Measurements from ENCODE around the gene POLA1. TPM values are rescaled to one million over a fixed set of nuclear protein-coding genes. Genes with fewer than 3 reads are reported as not detected.

Gene POLA1
- polyA plus RNA-seq, 1 donor, result 10.4 TPM

DNA sequence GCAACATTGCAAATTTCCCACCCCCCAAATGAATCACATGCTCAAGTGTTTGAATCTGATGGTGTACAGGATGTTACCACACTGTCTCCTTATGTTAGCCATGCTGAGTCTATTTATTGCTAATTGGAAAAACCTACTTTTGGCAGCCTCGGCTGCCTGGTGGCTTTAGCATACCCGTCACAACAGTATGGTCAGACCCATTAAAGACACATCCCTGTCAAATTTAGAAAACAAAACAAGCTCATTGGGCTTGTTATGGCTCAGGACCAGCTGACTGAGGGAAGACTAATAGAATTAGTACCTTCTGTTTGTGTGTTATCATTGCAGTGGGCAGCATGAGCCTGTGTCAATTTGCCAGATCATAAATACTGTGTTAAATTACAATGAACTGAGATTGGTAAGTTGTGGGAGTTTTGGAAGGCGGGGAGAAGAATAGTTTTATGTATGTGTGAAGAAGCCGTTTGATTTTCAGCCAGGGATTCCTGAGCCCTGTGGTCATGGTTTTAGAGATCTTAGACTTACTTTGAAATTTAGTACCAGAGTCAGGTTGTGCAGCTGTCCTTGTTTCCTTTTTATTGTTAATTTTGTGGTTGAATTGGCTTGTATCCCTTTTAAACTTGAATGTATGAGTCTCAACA is 66.8 kb downstream of the POLA1 start:
- Histone ChIP-seq H3K4me3 (ENCODE audit: low read length) (no peak overlapping the region), H3K27me3 (ENCODE audit: control insufficient read depth, insufficient read depth, low read length) (no peaks in the 10 kb centered on the region), H3K4me1 (ENCODE audit: control insufficient read depth, insufficient read depth, low read length) (no peaks in the 10 kb centered on the region), H3K36me3 (ENCODE audit: control insufficient read depth, insufficient read depth, low read length) (peaks cover 4% of the 10 kb centered on the region), H3K27ac (ENCODE audit: low read length) (no peak overlapping the region), H3K9me3 (ENCODE audit: control insufficient read depth, low read depth, low read length) (no peaks in the 10 kb centered on the region)
- WGBS (ENCODE audit: insufficient coverage, low lambda C conversion rate), result no CpG with 5 or more reads among the region's 4 CpGs
- DNase-seq, result no peak

DNA sequence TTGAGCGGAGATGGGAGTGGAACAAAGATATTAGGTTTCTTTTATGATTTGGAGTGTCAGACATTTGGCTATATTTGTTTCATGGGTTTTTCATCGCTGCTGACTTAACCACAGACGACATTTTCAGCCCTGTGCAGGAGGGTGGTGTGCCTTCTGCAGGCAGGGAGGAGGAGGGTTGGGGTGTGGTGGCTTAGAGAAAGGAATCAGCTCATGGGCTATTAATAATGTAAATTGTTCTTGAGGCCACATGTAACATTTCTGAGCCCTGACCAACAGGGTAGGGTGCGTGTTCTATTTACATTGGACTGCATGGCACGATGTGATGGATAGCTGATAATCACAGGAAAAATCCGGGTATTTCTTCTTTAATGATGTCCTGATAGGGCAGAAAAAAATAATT is 67.6 kb downstream of the POLA1 start:
- no CpG with 5 or more reads among the region's 6 CpGs for WGBS (ENCODE audit: insufficient coverage, low lambda C conversion rate)
- no peak overlapping the region for H3K4me3 ChIP-seq (ENCODE audit: low read length)
- H3K36me3 ChIP-seq (ENCODE audit: control insufficient read depth, insufficient read depth, low read length), result peaks cover 6% of the 10 kb centered on the region
- H3K4me1 ChIP-seq (ENCODE audit: control insufficient read depth, insufficient read depth, low read length), result no peaks in the 10 kb centered on the region
- no peak overlapping the region for H3K27ac ChIP-seq (ENCODE audit: low read length)
- H3K9me3 ChIP-seq (ENCODE audit: control insufficient read depth, low read depth, low read length), result no peaks in the 10 kb centered on the region
- no peaks in the 10 kb centered on the region for H3K27me3 ChIP-seq (ENCODE audit: control insufficient read depth, insufficient read depth, low read length)
- no peak for DNase-seq

DNA sequence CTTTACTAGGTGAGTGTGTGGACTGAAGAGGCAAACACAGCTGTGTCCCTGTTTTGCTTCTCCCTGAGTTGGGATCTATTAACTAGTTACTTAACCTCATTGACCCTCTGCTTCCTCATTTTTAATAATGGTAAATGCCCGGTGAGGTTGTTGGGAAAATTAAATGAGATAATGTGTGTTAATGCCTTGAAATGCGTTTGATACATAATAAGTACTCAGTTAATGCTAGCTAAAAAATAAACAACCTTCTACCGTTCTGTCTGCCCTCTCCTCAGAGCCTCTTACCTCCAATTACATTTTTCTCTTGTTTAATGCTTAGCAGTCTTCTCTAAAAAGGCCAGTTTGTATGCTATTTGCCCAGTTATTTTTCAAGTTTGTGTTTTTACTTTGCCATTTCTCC is 70.3 kb downstream of the POLA1 start:
- no peak overlapping the region for H3K27ac ChIP-seq (ENCODE audit: low read length)
- DNase-seq, result no peak
- no CpG with 5 or more reads among the region's 3 CpGs for WGBS (ENCODE audit: insufficient coverage, low lambda C conversion rate)
- no peaks in the 10 kb centered on the region for H3K9me3 ChIP-seq (ENCODE audit: control insufficient read depth, low read depth, low read length)
- peaks cover 7% of the 10 kb centered on the region for H3K36me3 ChIP-seq (ENCODE audit: control insufficient read depth, insufficient read depth, low read length)
- H3K4me3 ChIP-seq (ENCODE audit: low read length), result no peak overlapping the region
- no peaks in the 10 kb centered on the region for H3K4me1 ChIP-seq (ENCODE audit: control insufficient read depth, insufficient read depth, low read length)
- H3K27me3 ChIP-seq (ENCODE audit: control insufficient read depth, insufficient read depth, low read length), result no peaks in the 10 kb centered on the region

DNA sequence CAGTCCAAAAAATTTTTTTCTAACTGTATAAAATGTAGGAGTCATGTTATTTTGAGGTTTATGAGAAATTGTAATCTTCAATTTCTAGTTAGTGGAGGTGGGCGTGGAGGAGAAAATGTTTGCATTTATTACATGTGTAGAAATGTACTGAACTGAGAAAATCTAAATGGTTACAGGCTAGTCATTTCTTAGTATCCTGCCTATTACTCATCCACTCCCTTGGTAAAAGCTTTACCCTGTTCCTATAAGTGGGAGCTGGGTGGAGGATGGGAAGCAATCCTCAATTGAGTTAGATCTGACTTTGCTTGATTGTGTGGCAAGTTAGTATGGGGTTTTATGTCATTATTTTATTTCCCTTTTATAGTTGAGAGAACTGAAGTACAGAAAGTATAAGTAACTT is 73.8 kb downstream of the POLA1 start:
- WGBS (ENCODE audit: insufficient coverage, low lambda C conversion rate), result no CpG with 5 or more reads among the region's 1 CpG
- H3K4me3 ChIP-seq (ENCODE audit: low read length), result no peak overlapping the region
- H3K27ac ChIP-seq (ENCODE audit: low read length), result no peak overlapping the region
- no peaks in the 10 kb centered on the region for H3K9me3 ChIP-seq (ENCODE audit: control insufficient read depth, low read depth, low read length)
- no peaks in the 10 kb centered on the region for H3K27me3 ChIP-seq (ENCODE audit: control insufficient read depth, insufficient read depth, low read length)
- DNase-seq, result no peak
- H3K4me1 ChIP-seq (ENCODE audit: control insufficient read depth, insufficient read depth, low read length), result no peaks in the 10 kb centered on the region
- H3K36me3 ChIP-seq (ENCODE audit: control insufficient read depth, insufficient read depth, low read length), result peaks cover 3% of the 10 kb centered on the region

DNA sequence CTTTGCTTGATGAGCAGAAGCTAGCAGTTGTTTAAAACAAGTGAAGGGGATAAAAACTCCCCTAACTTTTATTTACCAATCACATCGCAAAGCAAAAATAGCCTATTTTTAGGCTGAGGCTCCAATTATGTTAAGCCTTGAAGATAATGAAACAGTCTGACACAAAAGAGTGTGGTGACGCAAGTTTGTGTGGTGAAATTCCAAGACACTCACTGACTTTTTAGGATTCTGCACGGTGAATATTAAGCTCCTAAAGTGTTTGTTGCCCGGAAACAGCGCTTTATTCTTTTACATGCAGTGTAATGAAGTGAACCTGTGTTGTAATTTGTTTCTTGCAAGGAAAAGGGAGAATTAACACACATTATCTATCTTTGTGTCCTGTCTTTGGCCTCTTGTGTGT is 74.8 kb downstream of the POLA1 start:
- no CpG with 5 or more reads among the region's 5 CpGs for WGBS (ENCODE audit: insufficient coverage, low lambda C conversion rate)
- no peaks in the 10 kb centered on the region for H3K4me1 ChIP-seq (ENCODE audit: control insufficient read depth, insufficient read depth, low read length)
- H3K36me3 ChIP-seq (ENCODE audit: control insufficient read depth, insufficient read depth, low read length), result peaks cover 3% of the 10 kb centered on the region
- no peaks in the 10 kb centered on the region for H3K9me3 ChIP-seq (ENCODE audit: control insufficient read depth, low read depth, low read length)
- H3K27ac ChIP-seq (ENCODE audit: low read length), result no peak overlapping the region
- H3K27me3 ChIP-seq (ENCODE audit: control insufficient read depth, insufficient read depth, low read length), result no peaks in the 10 kb centered on the region
- no peak for DNase-seq
- no peak overlapping the region for H3K4me3 ChIP-seq (ENCODE audit: low read length)

DNA sequence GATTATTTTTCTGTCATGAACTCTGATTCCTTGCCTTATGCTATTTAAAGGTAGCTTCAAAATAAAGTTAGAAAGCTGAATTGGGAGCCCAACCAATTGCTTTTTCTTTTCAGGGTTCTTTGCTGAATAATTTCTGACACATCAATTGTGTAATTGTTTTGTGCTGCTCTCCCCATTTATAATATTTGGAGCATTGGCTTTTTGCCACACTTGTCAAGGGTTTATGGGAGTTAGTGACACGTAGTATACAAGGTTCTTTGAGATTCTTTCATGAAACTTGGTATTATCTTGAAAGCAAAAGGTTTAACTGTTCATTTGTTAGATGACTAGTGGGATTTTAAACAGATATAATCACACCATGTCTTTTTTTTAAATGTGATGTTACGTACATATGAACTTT is 80.9 kb downstream of the POLA1 start:
- WGBS (ENCODE audit: insufficient coverage, low lambda C conversion rate), result no CpG with 5 or more reads among the region's 2 CpGs
- DNase-seq, result no peak

DNA sequence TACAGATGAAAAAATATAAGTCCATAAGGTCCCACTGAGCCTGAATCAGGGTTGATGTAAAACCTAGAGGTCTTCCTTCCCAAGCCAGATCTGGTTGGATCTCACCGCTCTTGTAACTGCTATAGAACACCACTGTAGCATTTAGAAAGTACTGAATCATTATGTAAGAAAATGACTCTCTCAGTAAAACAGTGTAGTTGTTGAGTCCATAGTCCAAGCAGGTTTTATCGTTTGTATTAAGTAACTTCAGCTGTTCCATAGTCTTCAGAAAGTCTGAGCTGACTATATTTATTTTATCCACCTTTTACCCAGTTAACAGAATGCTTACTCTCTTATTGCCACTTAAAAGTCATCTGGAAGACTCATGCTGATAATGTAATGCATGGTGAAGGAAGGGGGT is 82.2 kb downstream of the POLA1 start:
- DNase-seq, result peak; percentile 33 to 61
- H3K9me3 ChIP-seq (ENCODE audit: control insufficient read depth, low read depth, low read length), result no peaks in the 10 kb centered on the region
- H3K27me3 ChIP-seq (ENCODE audit: control insufficient read depth, insufficient read depth, low read length), result no peaks in the 10 kb centered on the region
- H3K4me3 ChIP-seq (ENCODE audit: low read length), result no peak overlapping the region
- H3K4me1 ChIP-seq (ENCODE audit: control insufficient read depth, insufficient read depth, low read length), result peaks cover 5% of the 10 kb centered on the region
- no CpG with 5 or more reads among the region's 2 CpGs for WGBS (ENCODE audit: insufficient coverage, low lambda C conversion rate)
- H3K27ac ChIP-seq (ENCODE audit: low read length), result peak overlapping the region; percentile 58
- H3K36me3 ChIP-seq (ENCODE audit: control insufficient read depth, insufficient read depth, low read length), result peaks cover 2% of the 10 kb centered on the region

More for the DNA sequence above, 80.9 kb downstream of the POLA1 start:
- Histone ChIP-seq H3K27me3 (ENCODE audit: control insufficient read depth, insufficient read depth, low read length) (no peaks in the 10 kb centered on the region), H3K27ac (ENCODE audit: low read length) (no peak overlapping the region), H3K4me1 (ENCODE audit: control insufficient read depth, insufficient read depth, low read length) (peaks cover 5% of the 10 kb centered on the region), H3K4me3 (ENCODE audit: low read length) (no peak overlapping the region), H3K9me3 (ENCODE audit: control insufficient read depth, low read depth, low read length) (no peaks in the 10 kb centered on the region), H3K36me3 (ENCODE audit: control insufficient read depth, insufficient read depth, low read length) (peaks cover 2% of the 10 kb centered on the region)

DNA sequence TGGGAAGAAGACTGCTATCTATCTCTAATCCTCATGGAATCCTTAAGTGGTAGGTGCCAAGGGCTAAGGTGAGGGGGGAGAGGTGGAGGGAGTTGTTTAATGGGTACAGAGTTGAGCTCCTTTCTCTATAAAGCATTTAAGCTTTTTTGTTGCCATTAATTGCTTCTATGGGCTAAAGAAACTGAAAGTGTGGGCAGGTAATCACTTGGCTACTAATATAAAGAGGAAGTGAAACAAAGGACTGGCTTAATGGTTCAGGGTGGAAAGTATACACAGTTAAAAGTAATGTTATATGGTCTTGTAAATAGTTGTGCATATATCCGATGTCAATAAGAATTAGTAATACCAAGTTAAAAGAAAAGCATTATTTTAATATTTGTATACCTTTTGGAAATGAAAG is 83.9 kb downstream of the POLA1 start:
- peak in 1 of 2 donors; percentile 22 for DNase-seq
- peaks cover 5% of the 10 kb centered on the region for H3K4me1 ChIP-seq (ENCODE audit: control insufficient read depth, insufficient read depth, low read length)
- no peaks in the 10 kb centered on the region for H3K27me3 ChIP-seq (ENCODE audit: control insufficient read depth, insufficient read depth, low read length)
- H3K36me3 ChIP-seq (ENCODE audit: control insufficient read depth, insufficient read depth, low read length), result peaks cover 2% of the 10 kb centered on the region
- H3K27ac ChIP-seq (ENCODE audit: low read length), result no peak overlapping the region
- WGBS (ENCODE audit: insufficient coverage, low lambda C conversion rate), result no CpG with 5 or more reads among the region's 1 CpG
- H3K9me3 ChIP-seq (ENCODE audit: control insufficient read depth, low read depth, low read length), result no peaks in the 10 kb centered on the region
- no peak overlapping the region for H3K4me3 ChIP-seq (ENCODE audit: low read length)

DNA sequence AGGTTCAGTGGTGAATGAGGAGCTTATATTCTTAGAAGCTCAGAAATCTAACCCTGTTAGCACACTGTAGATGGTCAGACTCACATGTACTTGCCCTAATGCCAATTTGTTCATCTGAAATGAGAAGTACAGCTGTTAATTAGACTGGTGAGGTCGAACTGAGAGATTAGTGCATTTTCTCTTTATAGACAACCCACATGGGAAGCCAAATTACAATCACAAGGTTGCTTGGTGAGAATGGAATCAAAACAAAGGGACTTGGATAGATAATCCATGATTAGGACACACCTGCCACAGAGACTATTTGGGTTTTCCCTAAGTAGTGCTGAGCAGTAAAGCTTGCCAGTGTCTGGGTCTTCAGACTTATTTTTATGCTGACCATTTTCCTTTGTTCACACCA is 88.3 kb downstream of the POLA1 start:
- H3K27ac ChIP-seq (ENCODE audit: low read length), result no peak overlapping the region
- no CpG with 5 or more reads among the region's 1 CpG for WGBS (ENCODE audit: insufficient coverage, low lambda C conversion rate)
- H3K36me3 ChIP-seq (ENCODE audit: control insufficient read depth, insufficient read depth, low read length), result peaks cover 2% of the 10 kb centered on the region
- H3K9me3 ChIP-seq (ENCODE audit: control insufficient read depth, low read depth, low read length), result no peaks in the 10 kb centered on the region
- no peaks in the 10 kb centered on the region for H3K27me3 ChIP-seq (ENCODE audit: control insufficient read depth, insufficient read depth, low read length)
- no peaks in the 10 kb centered on the region for H3K4me1 ChIP-seq (ENCODE audit: control insufficient read depth, insufficient read depth, low read length)
- no peak overlapping the region for H3K4me3 ChIP-seq (ENCODE audit: low read length)
- no peak for DNase-seq

DNA sequence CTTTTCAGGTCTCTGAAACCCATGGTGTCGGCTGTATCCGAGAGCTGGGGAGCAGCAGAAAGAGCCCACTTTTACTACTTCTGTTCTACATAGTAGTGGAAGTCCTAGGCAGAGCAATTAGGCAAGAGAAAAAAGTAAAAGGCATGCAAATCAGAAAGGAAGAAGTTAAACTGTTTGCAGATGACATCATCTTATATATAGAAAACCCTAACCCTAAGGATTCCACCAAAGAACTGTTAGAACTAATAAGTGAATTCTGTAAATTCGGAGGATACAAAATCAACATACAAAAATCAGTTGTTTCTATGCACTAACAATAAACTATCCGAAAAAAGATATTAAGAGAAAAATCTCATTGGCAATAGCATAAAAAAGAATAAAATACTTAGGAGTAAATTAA is 95.3 kb downstream of the POLA1 start:
- H3K36me3 ChIP-seq (ENCODE audit: control insufficient read depth, insufficient read depth, low read length), result no peaks in the 10 kb centered on the region
- WGBS (ENCODE audit: insufficient coverage, low lambda C conversion rate), result no CpG with 5 or more reads among the region's 4 CpGs
- H3K27ac ChIP-seq (ENCODE audit: low read length), result no peak overlapping the region
- H3K9me3 ChIP-seq (ENCODE audit: control insufficient read depth, low read depth, low read length), result no peaks in the 10 kb centered on the region
- no peak for DNase-seq
- H3K4me3 ChIP-seq (ENCODE audit: low read length), result no peak overlapping the region
- H3K4me1 ChIP-seq (ENCODE audit: control insufficient read depth, insufficient read depth, low read length), result no peaks in the 10 kb centered on the region
- H3K27me3 ChIP-seq (ENCODE audit: control insufficient read depth, insufficient read depth, low read length), result no peaks in the 10 kb centered on the region

DNA sequence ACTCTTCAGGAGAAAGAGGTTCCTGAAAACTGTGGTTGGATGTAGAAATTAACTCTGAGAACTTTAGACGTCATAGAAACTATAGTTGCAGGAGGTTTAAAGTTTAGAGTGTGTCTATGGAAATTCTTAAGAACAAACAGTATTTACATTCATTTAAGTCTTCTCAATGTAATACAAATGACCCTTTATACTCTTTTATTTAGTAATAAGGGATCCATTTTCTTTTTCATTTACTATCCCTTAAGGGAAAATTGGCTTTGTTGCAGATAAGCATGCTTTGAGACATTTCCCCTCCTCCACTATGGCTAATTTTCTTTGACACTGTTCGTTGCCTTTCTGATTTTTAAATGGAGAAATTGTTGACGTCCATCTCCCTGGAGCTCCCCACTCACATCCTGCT is 96.4 kb downstream of the POLA1 start:
- Histone ChIP-seq H3K27me3 (ENCODE audit: control insufficient read depth, insufficient read depth, low read length) (no peaks in the 10 kb centered on the region), H3K4me1 (ENCODE audit: control insufficient read depth, insufficient read depth, low read length) (no peaks in the 10 kb centered on the region), H3K4me3 (ENCODE audit: low read length) (no peak overlapping the region), H3K9me3 (ENCODE audit: control insufficient read depth, low read depth, low read length) (no peaks in the 10 kb centered on the region), H3K27ac (ENCODE audit: low read length) (no peak overlapping the region), H3K36me3 (ENCODE audit: control insufficient read depth, insufficient read depth, low read length) (no peaks in the 10 kb centered on the region)
- WGBS (ENCODE audit: insufficient coverage, low lambda C conversion rate), result no CpG with 5 or more reads among the region's 3 CpGs
- DNase-seq, result no peak
